SH-SY5Y (cell line): ENCODE data around the gene WDR20.

Experiments used
- GATA2 ChIP-seq: IDR thresholded peaks from 2 replicates; pipeline ENCODE4 v1.6.1; 2011; ENCODE audit warnings: mild to moderate bottlenecking, low read depth, low read length
- GATA3 ChIP-seq: IDR thresholded peaks from 2 replicates; pipeline ENCODE4 v1.6.1; 2011; ENCODE audit warnings: low read depth, mild to moderate bottlenecking, low read length, moderate library complexity

WDR20 gene

GRCh38 chr14:102150083-102150482 is 10.4 kb downstream of the WDR20 start:
- TF ChIP-seq GATA3 = no peak
- no peak for TF ChIP-seq GATA2

- TF ChIP-seq GATA2 = no peak
- no peak for TF ChIP-seq GATA3
Measured at GRCh38 chr14:102150744-102151143, 11.0 kb downstream of the WDR20 start.

- no peak for TF ChIP-seq GATA2
- no peak for TF ChIP-seq GATA3
Measured at GRCh38 chr14:102154121-102154520, 14.4 kb downstream of the WDR20 start.

- no peak for TF ChIP-seq GATA2
- TF ChIP-seq GATA3 = no peak
Measured at GRCh38 chr14:102154821-102155549, 15.3 kb downstream of the WDR20 start.

- no peak for TF ChIP-seq GATA2
Measured at GRCh38 chr14:102157346-102157745, 17.6 kb downstream of the WDR20 start.

GRCh38 chr14:102158797-102159196 is 19.1 kb downstream of the WDR20 start:
- TF ChIP-seq GATA3 (no peak), GATA2 (no peak)

GRCh38 chr14:102159841-102160240 is 20.1 kb downstream of the WDR20 start:
- TF ChIP-seq GATA3 (no peak), GATA2 (no peak)

- no peak for TF ChIP-seq GATA2
- no peak for TF ChIP-seq GATA3
Measured at GRCh38 chr14:102162487-102162886, 22.8 kb downstream of the WDR20 start.

- TF ChIP-seq GATA2 (no peak), GATA3 (no peak)
Measured at GRCh38 chr14:102164241-102164641, 24.5 kb downstream of the WDR20 start.

- TF ChIP-seq GATA2 (no peak), GATA3 (no peak)
Measured at GRCh38 chr14:102164965-102165364, 25.3 kb downstream of the WDR20 start.

GRCh38 chr14:102170061-102170460 is 30.4 kb downstream of the WDR20 start:
- TF ChIP-seq GATA2 (no peak), GATA3 (no peak)

GRCh38 chr14:102171173-102172020 is 31.7 kb downstream of the WDR20 start:
- TF ChIP-seq GATA2 (no peak; the same call in 1 of the 2 replicates), GATA3 (peak; percentile 47)

GRCh38 chr14:102177161-102177560 is 37.5 kb downstream of the WDR20 start:
- TF ChIP-seq GATA2 (no peak), GATA3 (no peak)

- TF ChIP-seq GATA2 (no peak), GATA3 (no peak)
Measured at GRCh38 chr14:102178806-102179205, 39.1 kb downstream of the WDR20 start.

- TF ChIP-seq GATA3 (no peak), GATA2 (no peak)
Measured at GRCh38 chr14:102180248-102180998, 40.7 kb downstream of the WDR20 start.
